HG03575 (cell line): ENCODE data around the gene HOTAIR.

Source experiments
- ATAC-seq: cut with Tn5 transposase; IDR thresholded peaks from one replicate; pipeline ENCODE4 v1.9.1; 2021; ENCODE audit not compliant: unreplicated experiment, insufficient number of reproducible peaks, low FRiP score; ENCODE audit errors: extremely low read depth

The HOTAIR gene

DNA sequence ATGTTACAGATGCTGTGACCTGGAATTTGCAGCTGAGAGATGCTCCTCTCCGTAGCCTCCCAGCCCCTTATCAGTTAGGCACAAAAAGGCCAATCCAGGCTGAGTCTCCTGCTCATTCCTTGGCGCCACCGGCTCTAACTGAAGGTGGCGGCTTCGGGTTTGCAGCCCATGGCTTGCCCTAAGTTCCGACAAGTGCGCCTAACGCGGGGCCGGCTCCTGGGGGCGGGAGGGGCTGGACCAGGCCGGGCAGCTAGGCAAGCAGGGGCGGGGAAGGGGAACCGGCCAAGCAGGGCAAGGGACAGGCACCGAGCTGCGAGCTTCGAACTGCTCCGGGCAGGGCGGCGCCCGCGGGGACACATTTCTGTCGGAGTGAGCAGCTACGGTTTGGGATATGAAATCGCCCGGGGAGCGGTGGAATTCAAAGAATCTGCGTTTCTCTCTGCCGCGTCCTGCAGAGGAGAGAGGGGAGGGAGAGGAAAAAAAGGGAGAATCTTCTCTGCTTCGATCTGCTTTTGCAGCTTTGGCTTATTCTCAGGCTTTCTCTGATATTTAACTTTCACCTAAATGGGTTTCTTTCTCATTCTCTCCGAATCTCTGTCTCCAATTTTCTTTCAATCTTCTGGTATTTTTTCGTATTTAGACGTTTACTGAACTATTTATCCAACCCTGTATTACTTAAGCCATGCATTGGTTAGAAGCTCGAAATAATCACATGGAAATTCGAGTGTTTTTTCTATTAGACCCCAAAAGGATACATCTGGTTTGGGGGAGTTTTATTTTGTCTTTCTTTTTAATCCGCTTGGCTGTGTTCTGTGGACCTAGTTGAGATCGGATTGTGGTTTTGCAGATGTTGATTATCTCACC is 21.7 kb downstream of the HOTAIR start:
- no peak for ATAC-seq

DNA sequence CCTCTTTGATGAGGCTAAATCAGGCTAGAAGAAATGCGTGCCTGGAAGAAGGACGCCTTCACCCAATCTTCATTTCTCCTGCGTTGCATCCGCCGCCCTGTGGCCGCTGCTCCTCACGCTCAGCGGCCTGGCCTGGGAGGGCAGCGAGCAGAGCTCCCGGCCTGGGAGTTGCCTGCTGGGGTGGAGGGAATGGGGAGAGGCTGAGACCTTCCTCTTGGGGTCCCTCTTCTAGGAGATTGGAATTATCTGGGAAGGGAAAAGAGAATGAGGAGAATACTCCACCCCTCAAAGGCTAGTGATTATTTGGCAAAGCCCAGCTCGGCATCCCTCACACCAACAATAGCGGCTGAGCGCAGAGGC is 22.4 kb downstream of the HOTAIR start:
- ATAC-seq: no peak

DNA sequence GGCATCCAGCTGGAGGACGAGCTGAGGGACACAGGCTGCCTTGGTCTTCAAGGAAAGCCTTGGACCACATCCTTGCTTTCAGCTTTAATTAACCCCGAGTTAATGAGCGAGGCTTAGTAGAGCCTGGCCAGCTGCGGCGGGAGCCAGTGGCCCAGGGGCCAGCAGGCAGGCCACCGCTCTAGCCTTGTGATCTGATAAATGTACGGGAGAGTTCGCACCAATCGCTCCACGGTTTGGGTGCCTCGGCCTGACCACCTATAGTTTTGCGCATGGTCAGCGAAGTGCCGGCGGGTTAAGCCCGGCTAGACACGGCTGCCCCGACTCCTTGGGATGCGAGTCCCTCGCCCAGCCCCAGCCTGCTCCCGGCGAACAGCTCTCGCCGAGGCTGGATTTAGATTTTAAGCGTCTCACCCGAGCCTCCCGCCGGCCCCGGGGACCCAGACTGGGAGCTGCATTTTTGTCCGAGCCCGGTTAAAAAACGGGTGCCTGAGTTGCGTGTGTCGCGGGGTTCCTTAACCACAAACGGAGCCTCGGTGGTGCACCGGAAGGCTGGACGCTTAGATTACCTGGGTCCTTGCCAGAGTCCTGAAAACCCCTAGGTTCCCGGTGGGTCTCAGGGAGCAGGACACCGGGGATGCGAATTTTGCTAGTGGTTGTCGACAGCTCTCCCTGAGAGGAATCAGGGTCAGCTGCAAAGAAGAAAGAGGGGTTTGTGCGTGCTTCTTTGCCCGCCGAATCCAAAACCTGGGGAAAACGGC is 23.0 kb downstream of the HOTAIR start:
- no peak for ATAC-seq

DNA sequence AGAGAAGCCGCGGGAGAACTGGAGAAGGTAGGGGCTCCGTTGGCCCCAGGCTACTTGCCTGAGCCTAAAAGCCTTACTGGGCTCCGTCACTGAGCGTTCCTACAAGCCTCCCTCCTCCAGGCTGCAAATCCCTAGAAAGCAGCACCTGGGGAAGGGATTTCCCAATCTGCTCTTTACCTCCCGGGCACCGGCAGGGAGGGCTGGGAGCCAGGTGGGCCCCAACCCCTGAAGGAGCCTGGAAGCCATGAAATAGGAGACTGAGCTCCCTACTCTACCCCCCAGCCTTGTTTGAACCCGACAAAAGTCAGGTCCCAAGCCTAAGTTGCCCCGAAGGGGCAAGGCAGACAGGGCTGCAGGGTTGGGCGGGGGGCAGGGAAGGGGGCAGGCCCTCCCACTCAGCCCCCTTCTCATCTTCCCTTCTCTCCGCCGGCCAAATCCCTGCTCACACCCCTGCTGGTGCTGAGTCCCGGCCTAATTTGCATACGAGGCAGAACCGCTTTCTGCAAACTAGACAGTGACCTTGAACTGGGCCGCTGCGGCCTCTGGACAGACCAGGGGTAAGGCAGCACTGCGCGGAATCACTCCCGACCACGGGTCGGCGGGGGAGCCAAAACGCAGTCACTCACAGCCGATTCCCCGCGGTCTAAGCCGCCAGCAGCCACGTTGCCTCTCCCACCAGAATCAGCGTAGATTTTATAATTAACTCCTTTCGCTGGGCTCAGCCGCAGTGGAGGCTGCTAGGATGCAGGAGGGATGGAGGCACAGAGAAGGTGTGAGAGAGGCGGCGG is 23.8 kb downstream of the HOTAIR start:
- no peak for ATAC-seq

DNA sequence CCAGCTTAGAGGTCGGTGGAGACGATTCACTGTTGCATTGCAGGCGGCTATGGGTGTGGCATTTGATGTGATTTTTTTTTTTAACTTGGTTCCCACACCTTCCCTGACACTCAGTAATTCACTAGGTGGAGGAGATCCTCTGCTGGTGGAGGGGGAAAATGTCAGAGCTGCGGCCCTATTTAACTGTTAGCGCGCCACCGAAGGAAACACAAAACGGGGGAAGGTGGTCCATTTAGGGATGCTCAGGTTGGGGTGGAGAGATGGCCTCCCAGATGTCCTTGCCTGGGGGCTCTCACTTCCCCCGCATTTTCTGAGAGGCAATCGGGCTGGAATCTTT is 24.3 kb downstream of the HOTAIR start:
- no peak for ATAC-seq

DNA sequence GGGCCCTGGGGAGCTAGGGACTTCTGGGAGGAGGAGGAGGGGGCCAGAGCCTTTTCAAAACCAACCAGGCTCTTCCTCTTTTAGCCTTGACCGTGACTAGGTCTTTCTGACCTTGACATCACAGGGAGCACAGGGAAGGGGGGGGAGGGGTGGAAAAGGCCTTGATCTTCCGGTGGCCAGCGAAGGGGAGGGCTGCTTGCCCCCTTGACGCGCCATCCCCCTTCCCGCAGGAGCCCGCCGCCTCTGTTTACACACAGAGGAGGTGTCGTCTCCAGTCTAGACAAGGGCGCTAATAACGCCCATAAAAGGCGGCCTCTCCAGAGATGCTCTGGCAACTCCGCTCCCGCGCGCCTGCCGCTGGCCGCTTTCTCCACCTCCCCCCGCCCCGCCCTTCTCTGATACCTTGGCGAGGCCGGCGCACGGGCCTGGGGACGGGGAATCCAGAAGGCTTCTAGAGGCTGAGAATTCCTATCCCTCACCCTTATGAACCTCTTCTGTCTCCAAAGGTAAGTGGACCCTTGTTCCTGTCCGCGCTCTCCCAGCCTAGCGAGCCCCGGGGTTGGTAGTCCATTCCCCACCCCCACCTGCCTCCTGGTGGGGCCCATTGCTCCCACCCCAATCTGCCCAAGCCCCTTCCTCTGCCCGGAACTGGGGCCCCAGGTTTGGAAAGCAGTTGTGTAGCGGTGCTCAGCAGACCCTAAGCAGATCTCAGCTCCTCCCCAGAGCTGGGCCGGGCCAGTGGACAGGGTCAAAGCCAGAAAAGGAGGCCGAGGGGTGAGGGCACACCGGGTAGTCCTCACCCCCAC is 24.9 kb downstream of the HOTAIR start:
- ATAC-seq: no peak

DNA sequence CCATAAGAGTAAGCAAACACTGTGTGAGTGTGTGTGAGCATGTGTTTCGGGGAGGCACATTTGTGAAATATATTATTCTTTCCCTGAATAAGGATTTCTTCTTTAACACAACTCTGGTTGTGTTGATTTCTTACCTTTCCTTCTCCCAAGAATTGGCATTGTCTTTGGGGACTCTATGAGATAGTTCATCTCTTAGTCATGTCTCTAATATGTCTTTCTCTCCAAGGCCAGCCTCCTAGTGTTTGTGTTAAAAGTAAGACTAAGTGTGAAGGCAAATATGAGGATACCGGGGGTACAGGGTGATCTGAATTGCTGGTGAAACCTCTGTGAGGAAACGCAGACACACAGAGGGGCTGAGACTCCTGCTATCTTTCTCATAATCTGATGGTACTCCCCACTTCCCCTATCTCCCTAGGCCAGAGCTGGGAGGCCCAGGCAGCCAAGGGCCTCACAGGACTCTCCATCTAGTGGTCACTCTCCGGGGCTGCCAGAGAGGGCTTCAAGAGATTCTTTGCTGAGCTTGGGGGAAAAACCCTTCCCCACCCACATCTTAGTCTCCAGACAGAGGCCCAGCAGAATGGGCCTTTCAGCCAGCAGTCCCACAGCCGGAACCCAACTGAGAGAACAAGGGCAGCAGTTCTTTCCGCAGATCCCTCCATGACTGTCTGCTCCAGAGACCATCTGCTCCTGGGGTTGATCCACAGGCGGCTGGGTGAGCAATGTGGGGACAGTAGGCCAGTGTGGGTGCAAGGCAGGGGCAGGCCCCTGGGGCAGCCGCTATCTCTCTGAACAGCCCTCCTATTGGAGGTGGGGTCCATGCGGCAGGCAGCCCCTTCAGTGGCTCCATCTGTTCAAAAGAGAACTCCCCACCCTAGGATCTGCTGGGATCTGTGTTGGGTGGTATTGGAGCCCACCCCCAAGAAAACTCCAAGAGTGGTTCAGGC is 25.8 kb downstream of the HOTAIR start:
- ATAC-seq: no peak

DNA sequence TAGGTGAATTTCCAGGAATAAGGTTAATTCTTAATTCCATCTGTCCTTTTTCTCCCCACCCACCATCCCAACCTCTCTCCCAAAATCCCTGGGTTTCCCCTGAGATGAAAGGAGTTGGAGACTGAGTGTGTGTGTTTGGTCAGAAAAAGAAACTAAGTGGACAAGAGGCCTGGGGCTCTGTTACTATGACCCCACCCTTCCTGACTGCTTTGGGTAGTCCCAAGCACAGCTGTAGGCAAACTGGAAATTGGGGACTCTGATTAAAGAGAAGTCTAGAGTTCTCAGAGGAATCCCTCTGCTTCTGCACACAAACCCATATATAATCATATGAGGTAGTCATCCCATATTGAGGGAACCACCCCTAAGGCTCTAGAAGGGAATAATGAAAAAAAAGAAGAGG is 27.0 kb downstream of the HOTAIR start:
- ATAC-seq: no peak

DNA sequence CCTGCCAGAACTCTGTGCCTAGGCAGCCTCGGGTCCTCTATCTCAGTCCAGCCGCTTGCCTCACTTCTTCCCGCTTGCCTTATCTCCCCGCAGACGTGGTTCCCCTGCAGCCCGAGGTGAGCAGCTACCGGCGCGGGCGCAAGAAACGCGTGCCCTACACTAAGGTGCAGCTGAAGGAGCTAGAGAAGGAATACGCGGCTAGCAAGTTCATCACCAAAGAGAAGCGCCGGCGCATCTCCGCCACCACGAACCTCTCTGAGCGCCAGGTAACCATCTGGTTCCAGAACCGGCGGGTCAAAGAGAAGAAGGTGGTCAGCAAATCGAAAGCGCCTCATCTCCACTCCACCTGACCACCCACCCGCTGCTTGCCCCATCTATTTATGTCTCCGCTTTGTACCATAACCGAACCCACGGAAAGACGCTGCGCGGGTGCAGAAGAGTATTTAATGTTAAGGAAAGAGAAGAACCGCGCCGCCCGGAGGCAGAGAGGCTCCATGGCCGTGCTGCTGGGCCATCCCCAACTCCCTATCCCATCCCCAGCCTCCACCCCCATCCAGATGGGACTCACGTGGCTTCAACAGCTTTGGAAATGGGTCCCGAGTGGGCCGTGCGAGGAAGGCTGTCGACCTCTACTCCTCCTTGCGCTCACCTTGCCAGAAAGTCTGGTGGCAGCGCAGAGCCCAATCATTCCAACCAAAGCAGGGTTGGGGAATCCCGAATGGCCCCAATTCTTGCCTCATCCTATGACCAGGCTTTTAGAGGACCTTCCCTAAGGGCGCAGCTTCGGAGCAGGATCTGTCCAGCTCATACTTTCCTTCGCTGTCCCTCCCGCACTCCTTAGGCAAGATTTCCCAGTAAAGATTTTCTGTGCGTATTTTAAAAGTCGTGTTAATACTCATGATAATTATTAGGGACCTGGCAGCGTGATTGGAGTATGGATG is 29.6 kb downstream of the HOTAIR start:
- ATAC-seq: no peak

DNA sequence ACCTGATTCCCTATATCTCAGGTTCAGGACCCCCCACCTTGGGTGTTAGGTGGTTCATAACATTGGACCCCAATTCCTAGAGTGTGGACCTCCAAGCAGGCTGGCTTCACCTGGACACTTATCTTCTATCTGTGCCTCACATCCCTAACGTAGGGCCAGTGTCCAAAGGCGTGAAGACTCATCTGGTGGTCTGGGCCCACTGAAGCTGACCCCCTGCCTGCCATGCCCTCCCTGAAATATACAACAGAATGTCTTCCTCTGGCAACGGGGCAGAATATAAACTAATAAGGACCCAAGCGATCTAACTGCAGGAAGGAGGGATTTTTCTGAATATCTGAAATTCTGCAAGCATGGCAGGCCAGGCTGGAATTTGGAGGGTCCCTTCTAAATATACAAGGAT is 30.5 kb downstream of the HOTAIR start:
- no peak for ATAC-seq

DNA sequence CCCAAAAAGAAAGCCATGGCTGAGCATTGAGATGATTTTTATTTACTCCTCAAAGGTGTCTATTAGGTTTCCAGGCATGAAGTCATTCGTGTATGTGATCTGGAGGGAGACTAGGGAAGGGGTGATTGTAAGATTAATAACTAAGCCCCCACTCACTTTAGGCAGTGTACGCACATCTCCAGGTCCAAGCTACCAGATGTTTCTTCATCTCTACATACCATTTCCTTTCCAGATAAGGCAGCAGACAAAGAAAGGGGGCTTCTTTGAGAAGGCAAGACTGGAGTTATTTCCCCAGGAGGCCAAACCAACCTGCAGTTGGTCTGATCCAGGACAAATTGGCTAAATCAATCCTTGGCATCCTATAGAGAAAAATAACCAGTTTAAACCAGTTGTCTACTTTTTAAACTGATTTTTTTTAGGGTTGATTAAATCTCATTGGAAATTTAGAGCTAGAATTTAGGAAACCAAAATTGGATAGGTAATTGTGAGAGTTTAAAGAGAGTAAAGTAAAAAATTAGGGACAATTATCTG is 32.2 kb downstream of the HOTAIR start:
- no peak for ATAC-seq

DNA sequence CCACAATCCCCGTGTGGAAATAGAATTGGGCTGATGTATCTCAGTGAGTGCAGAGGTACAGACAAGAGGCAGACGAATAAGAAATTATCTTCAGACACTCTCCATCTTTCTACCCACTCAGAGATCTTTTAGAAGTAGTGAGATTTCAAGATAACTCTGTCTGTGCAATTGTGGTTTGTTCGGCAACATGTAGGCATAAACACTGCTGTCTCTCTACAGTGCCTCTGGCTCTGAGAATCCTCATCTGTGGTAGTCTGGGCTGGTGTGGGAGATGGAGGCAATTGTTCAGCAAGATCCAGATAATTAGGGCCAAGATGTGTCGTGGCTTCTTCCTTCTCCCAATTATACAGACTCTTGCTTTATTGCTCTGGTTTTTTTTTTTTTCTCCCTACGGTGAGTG is 33.0 kb downstream of the HOTAIR start:
- ATAC-seq: no peak

DNA sequence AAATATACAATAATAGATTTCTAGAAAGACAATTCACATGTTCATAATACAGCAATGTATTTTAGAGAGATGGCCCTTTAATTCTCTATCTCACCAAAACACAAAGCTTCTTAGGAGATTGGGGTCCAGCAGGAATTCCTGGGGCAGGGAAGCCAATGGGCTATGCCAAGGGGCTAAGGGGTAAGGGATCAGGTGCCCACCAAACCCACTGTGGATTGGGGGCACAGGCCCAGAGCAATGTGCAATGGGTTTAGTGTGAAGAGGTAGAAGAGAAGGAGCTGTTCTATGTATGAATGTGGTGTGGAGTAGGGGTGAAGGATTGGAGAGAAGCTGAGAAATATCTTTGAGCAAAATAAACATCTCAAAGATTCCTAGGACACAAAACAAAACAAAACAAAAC is 33.6 kb downstream of the HOTAIR start:
- ATAC-seq: no peak

DNA sequence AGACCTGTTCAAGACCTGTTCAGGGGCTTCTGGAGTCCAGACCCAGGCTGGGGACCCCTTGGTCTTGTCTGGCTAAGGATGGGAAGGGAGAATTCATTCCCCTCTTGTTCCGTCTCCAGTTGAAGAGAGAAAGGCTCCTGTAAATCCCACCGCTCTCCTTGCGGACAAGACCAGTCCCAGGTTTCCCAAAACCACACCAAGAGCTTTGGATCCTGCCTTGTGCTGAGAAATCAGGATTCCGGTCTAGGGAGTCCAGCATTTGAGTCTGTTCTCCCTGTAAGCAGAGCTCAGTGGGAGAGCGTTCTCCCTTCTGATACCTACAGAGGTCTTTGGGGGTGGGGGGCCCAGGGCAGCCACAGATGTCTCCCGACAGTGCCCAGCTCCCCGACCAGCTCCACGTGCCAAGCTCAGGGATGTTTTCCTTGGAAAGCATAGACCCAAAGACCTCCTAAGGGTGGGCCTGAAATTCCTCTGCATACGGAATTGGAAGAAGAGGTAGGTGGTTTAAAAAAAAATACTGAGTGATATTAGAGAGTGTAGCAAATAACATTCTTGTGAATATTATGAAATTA is 34.2 kb downstream of the HOTAIR start:
- no peak for ATAC-seq

DNA sequence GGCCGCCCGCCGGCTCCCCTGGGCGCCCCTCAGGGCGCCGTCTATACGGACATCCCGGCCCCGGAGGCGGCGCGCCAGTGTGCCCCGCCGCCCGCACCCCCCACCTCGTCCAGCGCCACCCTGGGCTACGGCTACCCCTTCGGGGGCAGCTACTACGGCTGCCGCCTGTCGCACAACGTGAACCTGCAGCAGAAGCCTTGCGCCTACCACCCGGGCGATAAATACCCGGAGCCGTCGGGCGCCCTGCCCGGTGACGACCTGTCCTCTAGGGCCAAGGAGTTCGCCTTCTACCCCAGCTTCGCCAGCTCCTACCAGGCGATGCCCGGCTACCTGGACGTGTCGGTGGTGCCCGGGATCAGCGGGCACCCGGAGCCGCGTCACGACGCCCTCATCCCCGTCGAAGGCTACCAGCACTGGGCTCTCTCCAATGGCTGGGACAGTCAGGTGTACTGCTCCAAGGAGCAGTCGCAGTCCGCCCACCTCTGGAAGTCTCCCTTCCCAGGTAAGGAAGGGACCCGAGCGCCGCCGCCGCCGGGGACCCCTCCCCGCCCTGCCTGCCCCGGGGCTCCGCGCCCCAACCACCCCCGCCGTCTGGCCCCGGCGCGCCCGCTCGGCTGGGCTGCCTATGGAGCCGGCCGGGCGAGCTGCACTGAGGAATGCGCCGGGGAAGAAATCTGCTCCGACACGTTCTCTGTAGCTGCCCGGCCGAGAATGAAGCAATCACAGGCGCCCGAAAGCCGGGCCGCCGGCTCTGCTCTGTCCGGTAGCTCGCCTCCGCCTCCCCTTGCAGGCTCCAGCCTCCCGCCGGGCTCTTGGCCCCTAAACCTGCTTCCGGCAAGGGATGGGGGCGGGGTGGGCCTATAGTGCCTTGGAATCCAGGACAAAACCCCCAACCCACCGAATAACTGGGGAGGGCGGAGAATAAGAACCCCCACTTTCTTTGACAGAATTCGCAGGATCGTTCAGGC is 35.3 kb downstream of the HOTAIR start:
- ATAC-seq: no peak
